ENCODE data around the gene GPC6. TPM values are rescaled to one million over a fixed set of nuclear protein-coding genes. Genes with fewer than 3 reads are reported as not detected.

The GPC6 gene
- total and polyA plus RNA-seq, 2 experiments from 2014 or later = 14.4 to 20.8 TPM

GRCh38 chr13:93834051-93834450 is 607.4 kb downstream of the GPC6 start:
- no peaks in the 10 kb centered on the region for H3K79me2 ChIP-seq (ENCODE audit: insufficient read depth)
- H2AFZ ChIP-seq = no peak overlapping the region
- H3K4me1 ChIP-seq (ENCODE audit: insufficient read depth) = no peaks in the 10 kb centered on the region
- in situ Hi-C loops (cut with MboI) = no loop called here
- no peaks in the 10 kb centered on the region for H4K20me1 ChIP-seq (ENCODE audit: insufficient read depth)
- no peaks in the 10 kb centered on the region for H3K9me2 ChIP-seq (ENCODE audit: insufficient read depth)
- no peak overlapping the region for H3K4me2 ChIP-seq (ENCODE audit: unreplicated experiment)
- H3K9me3 ChIP-seq (ENCODE audit: low read depth) = no peaks in the 10 kb centered on the region
- TF ChIP-seq EZH2phosphoT487 (IDR thresholded peaks at IDR 0.05; ENCODE audit: insufficient read depth, low read depth) = no peak
- TF ChIP-seq EZH2 (IDR thresholded peaks at IDR 0.05; ENCODE audit: insufficient read depth, poor library complexity, severe bottlenecking) = no peak
- H3K27me3 ChIP-seq (replicated peaks; ENCODE audit: insufficient read depth) = no peaks in the 10 kb centered on the region
- no peak overlapping the region for H3K4me3 ChIP-seq
- WGBS, 2 experiments (ENCODE audit: low coverage in 1 of 2, low lambda C conversion rate in 2 of 2, missing lambda C conversion rate in 2 of 2) = 52 to 62% methylated on average over 3 of the region's 3 CpGs
- no peak for DNase-seq
- no peak overlapping the region for H3K27ac ChIP-seq
- no peak overlapping the region for H3K9ac ChIP-seq
- H3F3A ChIP-seq (ENCODE audit: insufficient read depth) = no peaks in the 10 kb centered on the region
- H3K36me3 ChIP-seq (ENCODE audit: low read depth) = no peaks in the 10 kb centered on the region

DNA sequence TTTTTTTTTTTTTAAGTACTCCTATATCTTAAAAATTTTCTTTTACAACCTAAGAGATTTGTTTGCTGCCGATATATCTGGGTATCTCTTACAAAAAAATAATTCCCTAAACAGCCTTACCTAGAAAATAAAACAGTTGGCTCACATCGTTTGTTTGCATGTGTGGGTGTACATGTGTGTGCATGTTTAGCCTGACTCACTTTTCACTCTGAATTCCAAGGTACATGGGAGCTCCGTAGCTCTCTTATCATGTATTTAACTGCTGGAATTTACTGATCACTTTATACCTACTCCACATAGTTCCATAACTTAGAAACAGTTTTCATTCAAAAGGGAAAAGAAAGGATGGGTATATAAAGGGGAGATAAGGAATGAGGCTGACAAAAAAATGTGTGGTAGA is 616.5 kb downstream of the GPC6 start:
- Histone ChIP-seq H3F3A (ENCODE audit: insufficient read depth) (no peaks in the 10 kb centered on the region), H3K4me1 (ENCODE audit: insufficient read depth) (peaks cover 8% of the 10 kb centered on the region; the same call in 1 of the 2 replicates), H3K27me3 (replicated peaks; ENCODE audit: insufficient read depth) (no peaks in the 10 kb centered on the region), H3K27ac (no peak overlapping the region), H3K4me3 (no peak overlapping the region), H3K36me3 (ENCODE audit: low read depth) (no peaks in the 10 kb centered on the region), H3K9me2 (ENCODE audit: insufficient read depth) (no peaks in the 10 kb centered on the region; the same call in 1 of the 2 replicates), H3K79me2 (ENCODE audit: insufficient read depth) (no peaks in the 10 kb centered on the region), H4K20me1 (ENCODE audit: insufficient read depth) (no peaks in the 10 kb centered on the region), H3K9ac (no peak overlapping the region), H3K9me3 (ENCODE audit: low read depth) (no peaks in the 10 kb centered on the region), H3K4me2 (ENCODE audit: unreplicated experiment) (no peak overlapping the region), H2AFZ (no peak overlapping the region)
- in situ Hi-C loops (cut with MboI) = no loop called here
- TF ChIP-seq EZH2 (IDR thresholded peaks at IDR 0.05; ENCODE audit: insufficient read depth, poor library complexity, severe bottlenecking) = no peak
- TF ChIP-seq EZH2phosphoT487 (IDR thresholded peaks at IDR 0.05; ENCODE audit: insufficient read depth, low read depth) = no peak
- no peak for DNase-seq
- WGBS, 2 experiments (ENCODE audit: low coverage in 1 of 2, low lambda C conversion rate in 2 of 2, missing lambda C conversion rate in 2 of 2) = 75 to 77% methylated on average over 3 of the region's 3 CpGs

DNA sequence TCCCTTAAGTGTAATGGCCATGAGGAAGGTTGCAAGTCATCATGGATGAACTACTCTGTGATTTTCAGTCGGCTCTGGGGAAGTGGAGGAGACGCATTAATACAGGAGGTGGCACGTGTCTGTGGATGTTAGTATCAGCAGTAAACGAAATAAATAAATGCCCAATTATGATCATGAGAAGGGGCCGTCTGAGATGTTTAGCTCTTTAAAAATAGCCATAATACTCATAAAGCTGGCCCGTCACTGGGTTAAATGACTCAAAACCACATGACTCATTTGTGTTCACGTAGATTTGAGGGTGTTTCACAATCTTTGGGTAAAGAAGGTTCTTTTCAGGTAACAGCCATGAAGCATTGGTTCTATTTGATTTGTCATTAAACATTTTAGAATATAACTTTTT is 620.6 kb downstream of the GPC6 start:
- Histone ChIP-seq H3K4me2 (ENCODE audit: unreplicated experiment) (peak overlapping the region; percentile 24), H3K27ac (peak overlapping the region; percentile 68)
- in situ Hi-C loops (cut with MboI) = no loop called here

DNA sequence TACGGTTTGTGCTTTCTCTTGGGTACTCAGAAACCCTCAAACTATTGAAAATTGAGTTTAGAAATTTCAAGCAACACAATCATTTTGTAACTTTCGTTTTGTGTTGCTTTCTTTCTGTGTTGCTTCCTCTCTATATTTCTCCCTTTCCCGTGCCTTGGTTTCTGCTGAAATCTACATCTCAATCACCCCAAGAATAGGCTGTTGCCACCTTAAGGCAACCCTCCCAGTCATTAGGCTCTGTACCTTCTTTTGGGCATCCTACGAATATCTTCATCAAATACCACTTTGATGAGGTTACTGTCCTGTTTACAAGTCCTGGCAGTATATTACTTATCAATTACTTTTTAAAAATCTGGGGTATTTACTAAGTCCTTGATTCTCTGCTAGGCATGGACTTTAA is 621.6 kb downstream of the GPC6 start:
- H3K4me3 ChIP-seq = no peak overlapping the region
- no peak overlapping the region for H3K9ac ChIP-seq
- H3K9me3 ChIP-seq (ENCODE audit: low read depth) = no peaks in the 10 kb centered on the region
- in situ Hi-C loops (cut with MboI) = no loop called here
- H3K4me1 ChIP-seq (ENCODE audit: insufficient read depth) = peaks cover 8% of the 10 kb centered on the region; the same call in 1 of the 2 replicates
- no peaks in the 10 kb centered on the region for H3K27me3 ChIP-seq (replicated peaks; ENCODE audit: insufficient read depth)
- no peaks in the 10 kb centered on the region for H3F3A ChIP-seq (ENCODE audit: insufficient read depth)
- DNase-seq = no peak
- 62 to 65% methylated on average over 4 of the region's 4 CpGs for whole genome bisulfite sequencing, 2 experiments (ENCODE audit: low coverage in 1 of 2, low lambda C conversion rate in 2 of 2, missing lambda C conversion rate in 2 of 2)
- H3K79me2 ChIP-seq (ENCODE audit: insufficient read depth) = no peaks in the 10 kb centered on the region
- no peak for TF ChIP-seq EZH2phosphoT487 (IDR thresholded peaks at IDR 0.05; ENCODE audit: insufficient read depth, low read depth)
- no peak for TF ChIP-seq EZH2 (IDR thresholded peaks at IDR 0.05; ENCODE audit: insufficient read depth, poor library complexity, severe bottlenecking)
- no peaks in the 10 kb centered on the region for H3K9me2 ChIP-seq (ENCODE audit: insufficient read depth)
- no peaks in the 10 kb centered on the region for H3K36me3 ChIP-seq (ENCODE audit: low read depth)
- H3K27ac ChIP-seq = no peak overlapping the region
- no peak overlapping the region for H3K4me2 ChIP-seq (ENCODE audit: unreplicated experiment)
- no peaks in the 10 kb centered on the region for H4K20me1 ChIP-seq (ENCODE audit: insufficient read depth)
- no peak overlapping the region for H2AFZ ChIP-seq

More for the DNA sequence above, 620.6 kb downstream of the GPC6 start:
- Histone ChIP-seq H3K27me3 (replicated peaks; ENCODE audit: insufficient read depth) (no peaks in the 10 kb centered on the region), H4K20me1 (ENCODE audit: insufficient read depth) (no peaks in the 10 kb centered on the region), H3K9ac (0 out of 2 replicates have a peak overlapping the region, but pooled peaks have one; percentile 26), H2AFZ (peak overlapping the region; percentile 67; the same call in 1 of the 2 replicates), H3F3A (ENCODE audit: insufficient read depth) (no peaks in the 10 kb centered on the region), H3K4me3 (no peak overlapping the region), H3K36me3 (ENCODE audit: low read depth) (no peaks in the 10 kb centered on the region), H3K79me2 (ENCODE audit: insufficient read depth) (no peaks in the 10 kb centered on the region), H3K4me1 (ENCODE audit: insufficient read depth) (peaks cover 8% of the 10 kb centered on the region; the same call in 1 of the 2 replicates), H3K9me3 (ENCODE audit: low read depth) (no peaks in the 10 kb centered on the region), H3K9me2 (ENCODE audit: insufficient read depth) (no peaks in the 10 kb centered on the region; the same call in 1 of the 2 replicates)
- WGBS, 2 experiments (ENCODE audit: low coverage in 1 of 2, low lambda C conversion rate in 2 of 2, missing lambda C conversion rate in 2 of 2) = 21 to 37% methylated on average over 7 of the region's 7 CpGs
- TF ChIP-seq EZH2phosphoT487 (IDR thresholded peaks at IDR 0.05; ENCODE audit: insufficient read depth, low read depth) = no peak
- peak; percentile 92 for DNase-seq

- Histone ChIP-seq H3K4me2 (ENCODE audit: unreplicated experiment) (no peak overlapping the region), H3K79me2 (ENCODE audit: insufficient read depth) (no peaks in the 10 kb centered on the region), H3K9me3 (ENCODE audit: low read depth) (no peaks in the 10 kb centered on the region), H3K36me3 (ENCODE audit: low read depth) (no peaks in the 10 kb centered on the region), H3K9ac (no peak overlapping the region), H3K4me3 (no peak overlapping the region), H3F3A (ENCODE audit: insufficient read depth) (no peaks in the 10 kb centered on the region), H4K20me1 (ENCODE audit: insufficient read depth) (no peaks in the 10 kb centered on the region), H3K9me2 (ENCODE audit: insufficient read depth) (no peaks in the 10 kb centered on the region), H2AFZ (no peak overlapping the region), H3K27ac (no peak overlapping the region), H3K27me3 (replicated peaks; ENCODE audit: insufficient read depth) (no peaks in the 10 kb centered on the region), H3K4me1 (ENCODE audit: insufficient read depth) (peaks cover 8% of the 10 kb centered on the region; the same call in 1 of the 2 replicates)
- no peak for DNase-seq
- in situ Hi-C loops (cut with MboI) = no loop called here
- TF ChIP-seq EZH2 (IDR thresholded peaks at IDR 0.05; ENCODE audit: insufficient read depth, poor library complexity, severe bottlenecking) (no peak), EZH2phosphoT487 (IDR thresholded peaks at IDR 0.05; ENCODE audit: insufficient read depth, low read depth) (no peak)
- WGBS, 2 experiments (ENCODE audit: low coverage in 1 of 2, low lambda C conversion rate in 2 of 2, missing lambda C conversion rate in 2 of 2) = 68 to 78% methylated on average over 2 of the region's 2 CpGs
Observed at GRCh38 chr13:93851236-93851635, 624.6 kb downstream of the GPC6 start.

All from GM23248 (cell line).